Stimulated activated CD8-positive, alpha-beta memory T cell treated with anti-CD3 and anti-CD28 coated beads, Interleukin-2, amount 100 ng/mL, for 48 hours (primary cell): ENCODE results near the gene KREMEN1.

ENCODE experiments used
- DNase-seq, 2 donors: peaks; one replicate each; pipeline ENCODE4 v3.0.0-alpha.2; 2020; ENCODE audit warnings: low read depth in 2 of 2

The KREMEN1 gene

DNA sequence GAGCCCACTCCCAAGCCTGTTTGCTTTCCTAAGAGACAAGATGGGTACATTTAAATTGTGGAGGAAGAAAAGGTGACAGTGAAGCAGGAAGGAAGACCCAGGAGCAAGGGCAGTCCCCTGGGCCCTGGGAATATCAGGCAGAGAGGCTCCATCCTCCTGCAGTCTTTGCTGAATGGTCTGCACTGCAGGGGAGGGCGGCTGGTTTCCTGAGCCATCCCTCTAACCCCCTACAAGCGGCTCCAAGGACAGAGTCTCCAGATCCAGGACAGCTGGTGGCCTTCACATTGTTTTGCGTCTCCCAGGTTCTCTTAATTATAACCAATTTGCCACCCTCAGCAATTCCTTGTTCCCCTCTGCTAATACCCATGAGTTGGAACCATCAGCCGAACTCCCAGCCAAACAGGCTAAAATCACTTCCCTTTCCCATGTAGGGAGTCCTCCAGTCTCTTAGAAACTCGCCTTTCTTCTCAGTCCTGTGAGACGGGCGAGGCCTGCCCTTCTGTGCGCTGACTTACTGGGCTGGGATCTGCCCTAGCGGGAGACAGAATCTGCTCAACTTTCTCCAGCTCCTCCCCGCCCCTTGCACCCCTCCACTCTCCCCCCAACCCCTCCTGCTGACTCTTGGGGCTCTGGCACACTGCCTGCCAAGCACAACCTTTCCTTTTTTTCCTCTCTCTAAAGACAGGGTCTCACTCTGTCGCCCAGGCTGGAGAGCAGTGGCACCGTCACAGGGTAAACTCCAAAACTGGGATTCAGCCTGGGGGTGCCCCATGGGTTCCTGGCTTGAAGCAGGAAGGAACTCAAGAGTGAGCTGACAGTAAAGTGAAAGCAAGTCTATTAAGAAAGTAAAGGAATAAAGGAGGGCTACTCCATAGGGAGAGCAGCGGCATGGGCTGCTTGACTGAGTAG lies 79.5 kb downstream of the KREMEN1 start:
- DNase-seq, result no peak

DNA sequence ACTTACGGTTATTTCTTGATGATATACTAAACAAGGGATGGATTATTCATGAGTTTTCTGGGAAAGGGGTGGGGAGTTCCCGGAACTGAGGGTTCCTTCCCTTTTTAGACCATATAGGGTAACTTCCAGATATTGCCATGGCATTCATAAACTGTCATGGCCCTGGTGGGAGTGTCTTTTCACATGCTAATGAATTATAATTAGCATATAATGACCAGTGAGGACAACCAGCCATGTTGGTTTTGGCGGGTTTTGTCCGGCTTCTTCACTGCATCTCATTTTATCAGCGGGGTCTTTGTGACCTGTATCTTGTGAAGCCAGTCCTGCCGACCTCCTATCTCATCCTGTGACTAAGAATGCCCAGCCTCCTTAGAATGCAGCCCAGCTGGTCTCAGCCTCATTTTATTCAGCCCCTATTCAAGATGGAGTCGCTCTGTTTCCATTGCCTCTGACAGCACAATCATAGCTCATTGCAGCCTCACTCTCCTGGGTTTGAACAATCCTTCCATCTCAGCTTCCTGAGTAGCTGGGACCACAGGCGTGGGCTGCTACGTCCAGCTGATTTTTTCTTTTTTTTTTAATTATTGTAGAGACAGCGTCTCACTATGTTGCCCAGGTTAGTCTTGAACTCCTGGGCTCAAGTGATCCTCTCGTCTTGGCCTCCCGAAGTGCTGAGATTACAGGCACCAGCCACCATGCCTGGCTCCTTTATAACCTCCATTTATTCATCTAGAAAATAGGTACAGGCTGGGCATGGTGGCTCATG lies 80.3 kb downstream of the KREMEN1 start:
- no peak for DNase-seq

DNA sequence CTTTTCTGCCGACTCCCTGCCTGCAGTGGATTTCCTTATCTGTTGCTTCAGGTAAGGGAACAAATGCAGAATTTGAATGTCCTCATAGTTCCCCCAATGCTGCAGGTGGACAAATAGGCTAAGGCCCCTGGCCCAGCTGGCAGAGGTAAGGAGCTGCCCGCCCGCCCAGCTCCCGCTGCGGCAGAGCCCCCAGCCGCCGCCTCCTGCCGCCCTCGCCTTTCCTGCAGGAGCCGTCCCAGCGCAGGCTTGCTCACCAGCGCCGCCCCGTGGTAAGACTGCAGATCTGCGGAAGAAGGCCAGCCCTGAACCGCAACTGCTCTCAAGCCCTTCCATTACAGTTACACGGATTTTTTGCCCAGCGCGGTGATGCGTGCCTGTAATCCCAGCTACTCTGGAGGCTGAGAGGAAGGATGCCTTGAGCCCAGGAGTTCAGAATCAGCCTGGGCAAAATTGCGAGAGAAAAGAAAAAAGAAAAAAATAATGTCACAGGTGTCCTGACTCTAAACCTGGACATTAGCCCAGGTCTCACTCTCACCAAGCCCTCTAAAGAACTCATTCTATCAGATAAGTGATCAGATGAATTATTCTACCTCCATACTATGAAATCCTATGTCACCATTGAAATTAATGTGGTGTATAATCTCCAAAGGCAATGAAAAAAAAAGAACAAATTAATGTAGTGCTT lies 81.7 kb downstream of the KREMEN1 start:
- DNase-seq, result peak; percentile 58 to 79

DNA sequence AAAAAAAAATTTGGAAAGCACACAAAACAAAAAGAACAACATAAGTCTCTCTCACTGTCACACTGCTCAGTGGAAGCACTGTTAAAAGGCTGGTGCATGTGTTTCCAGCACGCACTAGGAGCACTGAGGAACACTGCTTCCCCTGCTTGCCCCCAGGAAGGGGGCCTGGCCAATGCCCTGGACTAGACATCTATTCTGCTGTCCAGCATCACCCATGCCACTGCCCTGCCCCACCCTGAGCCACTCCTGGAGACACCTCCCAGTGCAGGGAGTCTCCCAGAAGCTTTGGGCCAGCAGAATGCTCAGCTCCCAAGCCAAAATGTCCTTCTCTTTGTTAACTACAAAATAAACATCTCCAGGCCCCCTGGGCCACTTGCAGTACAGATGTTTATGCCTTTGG lies 83.1 kb downstream of the KREMEN1 start:
- no peak for DNase-seq

DNA sequence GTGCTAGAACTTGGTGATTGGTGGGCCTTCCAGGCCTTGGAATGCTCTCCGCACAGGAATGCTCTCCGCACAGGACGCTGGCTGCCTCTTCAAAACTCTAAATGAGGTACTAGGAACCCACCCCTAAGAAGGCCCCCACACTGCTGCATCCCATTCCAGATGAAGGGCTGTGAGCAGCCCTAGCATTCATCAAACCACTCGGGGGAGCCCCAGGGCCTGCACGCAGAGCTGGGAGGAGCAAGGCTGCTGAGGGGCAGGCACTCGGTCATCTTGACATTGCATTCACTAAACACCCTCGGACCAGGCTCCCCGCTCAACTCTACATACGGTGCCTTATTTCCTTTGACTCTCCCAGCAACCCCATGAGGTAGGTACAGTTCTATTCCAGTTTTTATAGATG lies 83.7 kb downstream of the KREMEN1 start:
- DNase-seq, result no peak

DNA sequence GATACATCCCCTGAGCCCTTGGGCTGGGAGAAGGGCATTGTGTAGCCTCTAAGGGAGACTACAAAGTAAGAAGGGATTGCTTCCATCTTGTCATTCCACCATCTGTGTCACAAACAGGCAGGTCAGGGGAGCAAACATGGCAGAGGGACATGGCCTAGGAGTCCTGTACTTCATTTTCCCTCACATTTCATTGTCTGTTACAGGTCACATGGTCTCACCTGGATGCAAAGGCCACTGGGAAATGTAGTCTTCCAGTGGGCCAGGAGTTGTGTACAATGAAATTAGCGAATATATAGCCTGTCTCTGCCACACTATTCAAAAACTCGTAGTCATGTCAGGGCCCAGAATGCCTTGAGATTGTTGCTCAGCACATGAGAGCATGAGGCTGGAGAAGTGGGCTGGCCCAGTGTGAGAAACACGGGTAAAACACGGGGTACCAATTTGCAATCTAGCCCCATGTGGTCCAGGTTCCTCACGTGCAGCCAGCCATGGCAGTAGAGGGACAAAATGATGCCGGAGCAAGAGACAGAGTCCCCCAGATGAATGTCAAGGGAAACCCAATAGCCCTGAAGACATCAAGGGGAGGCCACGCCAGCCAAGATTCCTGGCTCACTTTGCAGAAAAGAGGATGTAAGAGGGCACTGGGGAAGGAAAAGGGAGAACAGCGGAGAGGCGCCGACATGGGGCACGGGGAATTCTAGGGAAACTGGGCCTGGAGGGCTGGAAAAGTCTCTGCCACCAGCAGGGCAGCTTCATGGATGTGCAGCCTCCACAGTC lies 85.1 kb downstream of the KREMEN1 start:
- no peak for DNase-seq

DNA sequence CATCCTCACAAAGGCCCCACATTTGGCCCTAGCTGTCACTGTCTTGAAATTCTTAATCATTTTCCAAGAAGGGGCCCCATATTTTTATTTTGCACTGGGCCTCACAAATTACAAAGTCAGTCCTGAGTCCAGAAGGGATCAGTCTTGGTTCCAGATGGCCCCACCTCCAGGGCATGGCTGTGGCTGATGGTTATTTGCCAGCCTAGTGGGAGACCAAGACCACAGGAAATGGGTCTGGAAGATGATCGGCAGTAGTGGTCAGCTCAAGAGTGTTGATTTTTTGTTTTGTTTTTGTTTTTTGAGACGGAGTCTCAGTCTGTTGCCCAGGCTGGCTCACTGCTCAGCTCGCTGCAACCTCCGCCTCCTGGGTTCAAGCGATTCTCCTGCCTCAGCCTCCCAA lies 85.7 kb downstream of the KREMEN1 start:
- DNase-seq, result no peak

DNA sequence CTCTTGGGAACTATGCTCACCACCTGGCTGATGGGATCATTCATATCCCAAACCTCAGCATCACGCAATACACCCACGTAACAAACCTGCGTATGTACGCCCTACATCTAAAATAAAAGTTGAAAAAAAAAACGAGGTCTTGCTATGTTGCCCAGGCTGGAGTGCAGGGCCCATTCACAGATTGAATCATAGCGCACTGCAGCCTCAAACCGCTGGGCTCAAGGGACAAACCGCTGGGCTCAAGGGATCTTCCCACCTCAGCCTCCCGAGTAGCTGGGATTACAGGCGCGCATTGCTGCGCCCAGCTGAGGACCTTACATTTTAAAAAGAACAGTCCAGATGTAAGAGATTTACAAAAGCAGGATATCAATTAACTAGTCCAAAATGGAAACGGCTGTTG lies 91.0 kb downstream of the KREMEN1 start:
- DNase-seq, result no peak

DNA sequence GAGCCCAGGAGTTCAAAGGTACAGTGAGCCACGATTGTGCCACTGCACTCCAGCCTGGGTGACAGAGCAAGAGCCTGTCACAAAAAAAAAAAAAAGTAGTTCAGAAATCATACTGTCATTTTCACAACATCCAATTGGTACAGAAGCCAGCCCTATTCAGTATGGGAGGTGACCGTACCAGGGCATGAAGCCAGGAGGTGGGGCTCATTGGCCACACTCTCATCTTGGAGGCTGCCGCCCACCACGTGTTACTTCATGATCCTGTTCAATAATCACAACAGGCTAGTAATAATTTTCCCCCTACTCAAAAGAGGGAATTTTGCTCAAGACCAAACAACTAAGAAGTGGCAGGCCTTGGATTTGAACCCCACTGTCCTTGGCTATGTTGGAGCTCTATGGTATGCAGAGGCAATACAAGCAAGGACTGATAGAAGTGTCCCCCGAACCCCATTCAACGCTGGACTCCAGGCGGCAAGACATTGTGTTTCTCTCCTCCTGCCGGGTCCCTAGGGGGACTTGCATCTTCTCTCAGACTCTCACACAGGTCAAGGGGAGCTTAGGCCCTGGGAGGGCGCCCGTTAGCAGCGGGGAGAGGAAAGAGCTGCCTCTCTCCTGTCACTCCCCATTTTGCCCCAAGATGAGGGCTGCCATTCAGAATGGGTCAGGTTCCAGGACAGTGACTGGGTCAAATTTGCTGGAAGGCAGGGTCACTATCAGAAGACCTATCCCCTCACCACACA lies 92.7 kb downstream of the KREMEN1 start:
- no peak for DNase-seq

DNA sequence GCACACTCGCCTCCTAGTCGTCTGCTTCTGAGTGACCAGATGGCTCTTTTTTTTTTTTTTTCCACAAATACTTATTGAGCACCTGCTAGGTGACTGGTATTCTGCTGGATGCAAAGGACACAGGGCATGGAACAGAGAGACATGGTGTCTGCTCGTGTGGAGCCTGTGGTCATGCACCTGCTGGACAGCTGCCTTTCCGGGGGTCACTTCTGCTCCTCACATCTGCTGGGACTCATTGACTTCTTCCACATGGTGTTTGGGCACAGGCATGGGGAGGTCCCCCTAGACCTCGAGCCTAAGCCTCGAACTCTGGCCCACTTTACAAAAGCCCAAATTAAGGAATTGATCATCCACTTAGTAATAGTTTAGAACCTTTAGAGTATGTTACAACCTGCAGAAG lies 93.3 kb downstream of the KREMEN1 start:
- no peak for DNase-seq

DNA sequence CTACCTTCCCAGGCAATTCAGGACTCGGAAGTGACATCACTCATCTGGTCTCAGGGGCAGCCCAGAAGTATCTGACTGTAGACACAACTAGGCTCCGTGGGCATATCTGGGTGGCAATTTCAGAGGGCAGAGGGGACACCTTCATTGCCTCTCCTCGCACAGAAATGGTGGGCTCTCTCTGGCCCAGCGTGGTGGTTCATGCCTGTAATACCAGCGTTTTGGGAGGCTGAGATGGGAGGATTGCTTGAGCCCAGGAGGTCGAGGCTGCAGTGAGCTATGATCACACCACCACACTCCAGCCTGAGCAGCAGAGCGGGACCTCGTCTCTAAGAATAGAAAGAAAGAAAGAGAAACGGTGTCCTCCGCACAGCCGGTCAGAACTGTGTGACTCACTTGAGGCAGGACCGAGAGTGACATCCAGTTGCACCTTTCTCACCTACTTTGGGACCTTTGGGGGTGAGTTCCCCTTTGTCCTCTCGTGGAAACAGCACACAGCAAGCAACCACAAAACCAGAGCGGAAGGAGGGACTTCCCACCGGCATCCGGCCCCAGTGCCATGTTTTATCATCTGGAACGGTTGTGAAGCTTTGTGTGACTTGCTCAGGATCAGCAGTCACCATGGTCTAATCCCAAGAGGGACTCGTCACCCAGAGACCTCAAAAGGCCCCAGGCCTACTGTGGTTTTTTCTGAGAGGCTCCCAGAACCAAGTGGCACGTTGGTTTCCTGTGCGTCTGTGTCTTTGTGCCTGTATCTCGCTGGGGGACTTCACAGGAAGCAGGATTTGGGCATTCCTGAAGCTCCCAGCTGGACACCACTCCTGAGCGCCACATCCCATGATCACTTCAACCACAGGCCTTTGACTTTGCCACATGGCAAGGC lies 94.4 kb downstream of the KREMEN1 start:
- peak; percentile 53 to 58 for DNase-seq

DNA sequence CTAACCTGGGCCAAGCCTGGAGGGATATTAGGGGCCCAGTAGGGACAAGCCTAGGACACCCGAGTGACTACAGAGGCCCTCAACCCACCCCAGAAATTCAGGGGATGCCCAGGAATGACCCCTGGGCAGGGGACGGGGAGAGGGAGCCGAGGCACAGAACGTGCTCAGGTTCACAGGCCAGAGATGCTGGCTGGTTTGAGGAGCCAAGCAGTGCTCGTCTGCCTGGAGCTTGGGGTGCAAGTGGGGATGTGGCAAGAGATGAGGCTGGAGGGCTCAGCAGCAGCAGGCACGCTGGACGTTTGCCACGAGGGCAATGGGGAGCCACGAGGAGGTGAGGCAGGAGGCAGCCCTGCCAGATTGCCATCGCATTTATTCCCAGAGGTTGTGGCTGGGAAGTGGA lies 98.9 kb downstream of the KREMEN1 start:
- no peak for DNase-seq

DNA sequence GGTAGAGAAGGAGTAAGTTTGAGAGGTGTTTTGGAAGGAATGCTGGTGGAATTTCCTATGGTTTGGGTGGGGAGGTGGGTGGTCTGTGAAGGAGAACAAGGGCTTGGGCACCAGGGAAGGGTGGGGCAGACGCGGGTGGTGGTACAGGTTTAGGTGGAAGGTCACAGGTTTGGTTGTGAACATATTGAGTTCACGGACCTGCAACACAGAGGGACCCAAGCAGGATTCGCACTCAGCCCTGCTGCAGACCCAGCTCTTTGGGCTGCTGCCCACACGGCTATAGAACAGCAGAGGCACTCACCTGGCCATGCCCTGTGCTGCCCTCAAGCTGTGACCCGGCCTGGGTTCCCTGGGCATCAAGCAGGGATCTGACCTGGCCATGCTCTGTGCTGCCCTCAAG lies 99.4 kb downstream of the KREMEN1 start:
- no peak for DNase-seq

DNA sequence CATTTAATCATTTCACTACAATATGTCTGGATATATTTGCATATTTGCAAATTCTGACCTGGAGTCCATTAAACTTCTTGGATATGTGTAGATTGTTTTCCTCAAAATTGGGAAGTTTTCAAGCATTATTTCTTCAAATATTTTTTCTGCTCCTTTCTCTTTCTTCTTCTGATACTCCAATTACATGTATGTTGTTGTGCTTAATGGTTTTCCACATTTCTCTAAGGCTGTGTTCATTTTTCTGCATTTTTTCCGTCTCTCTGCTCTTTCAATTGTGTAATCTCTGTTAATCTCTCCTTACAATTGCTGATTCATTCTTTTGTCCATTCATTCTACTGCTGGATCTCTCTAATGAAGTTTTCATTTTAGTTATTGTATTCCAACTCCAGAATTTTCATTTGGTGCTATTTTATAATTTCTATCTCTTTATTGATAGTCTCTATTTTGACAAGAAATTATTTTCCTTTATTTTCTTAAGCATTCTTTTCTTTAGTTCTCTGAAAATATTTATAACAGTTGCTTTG lies 102.5 kb downstream of the KREMEN1 start:
- DNase-seq, result no peak

DNA sequence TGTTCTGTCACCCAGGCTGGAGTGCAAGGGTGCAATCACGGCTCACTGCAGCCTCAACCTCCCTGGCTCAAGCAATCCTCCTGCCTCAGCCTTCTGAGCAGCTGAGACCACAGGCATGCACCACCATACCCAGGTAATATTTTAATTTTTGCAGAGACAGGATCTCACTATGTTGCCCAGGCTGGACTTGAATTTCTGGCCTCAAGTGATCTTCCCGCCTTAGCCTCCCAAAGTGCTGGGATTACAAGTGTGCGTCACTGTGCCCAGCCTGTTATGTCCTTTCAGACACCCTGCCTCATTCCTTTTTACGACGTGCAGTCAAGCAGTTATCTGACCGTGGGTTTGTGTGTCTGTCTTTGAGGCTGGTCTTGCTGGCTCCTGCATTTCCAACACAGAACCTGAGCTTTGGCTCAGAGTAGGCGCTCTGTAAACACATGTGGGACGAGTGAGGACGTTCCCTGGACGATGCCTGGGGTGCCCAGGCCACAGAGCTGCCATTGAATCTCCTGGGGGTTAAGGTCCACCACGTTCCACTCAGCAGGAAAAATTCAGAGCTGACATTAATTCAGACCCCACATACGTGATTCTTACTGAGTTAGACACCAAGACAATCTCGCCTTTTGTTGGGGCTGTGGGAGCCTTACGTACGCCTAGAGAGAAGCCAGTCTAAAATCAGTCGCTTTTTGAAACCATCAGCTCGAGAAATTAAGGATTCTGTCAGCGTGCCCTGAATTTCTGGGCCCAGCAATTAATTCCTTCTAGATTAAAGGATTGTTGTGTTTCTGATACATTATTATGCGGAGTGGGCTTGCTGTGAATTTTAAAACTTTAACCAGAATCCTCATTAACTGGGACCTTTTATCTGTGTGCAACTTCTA lies 111.4 kb downstream of the KREMEN1 start:
- DNase-seq, result no peak

DNA sequence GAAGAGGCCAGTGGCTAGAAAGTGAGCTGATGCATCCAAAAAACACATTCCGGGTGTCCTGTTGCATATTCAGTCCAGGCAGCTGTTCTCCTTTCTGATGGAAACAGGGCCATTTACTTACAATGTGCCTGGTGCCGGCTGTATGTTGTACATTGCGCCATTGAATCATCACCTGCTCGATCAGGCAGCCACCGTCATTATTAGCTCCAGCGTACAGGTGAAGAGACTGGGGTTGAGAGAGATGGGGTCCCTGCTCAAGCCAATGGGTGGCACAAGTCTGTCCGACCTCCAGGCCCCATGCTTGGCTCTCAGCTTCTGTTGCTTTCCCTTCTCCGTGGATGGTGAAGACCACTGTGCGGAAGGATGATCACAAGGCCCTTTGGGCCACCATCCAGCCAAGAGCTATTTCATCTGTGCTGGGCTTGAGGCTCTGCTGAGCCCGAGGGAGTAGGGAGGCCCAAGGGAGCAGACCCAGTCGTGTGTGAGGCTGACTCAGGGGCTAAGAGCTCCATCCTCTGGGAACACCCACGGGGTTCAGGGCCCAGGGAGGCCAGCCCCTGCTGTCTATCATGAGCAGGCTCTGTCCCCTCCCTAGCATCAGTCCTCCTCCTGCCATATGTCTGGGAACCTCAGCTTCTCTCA lies 112.1 kb downstream of the KREMEN1 start:
- no peak for DNase-seq

DNA sequence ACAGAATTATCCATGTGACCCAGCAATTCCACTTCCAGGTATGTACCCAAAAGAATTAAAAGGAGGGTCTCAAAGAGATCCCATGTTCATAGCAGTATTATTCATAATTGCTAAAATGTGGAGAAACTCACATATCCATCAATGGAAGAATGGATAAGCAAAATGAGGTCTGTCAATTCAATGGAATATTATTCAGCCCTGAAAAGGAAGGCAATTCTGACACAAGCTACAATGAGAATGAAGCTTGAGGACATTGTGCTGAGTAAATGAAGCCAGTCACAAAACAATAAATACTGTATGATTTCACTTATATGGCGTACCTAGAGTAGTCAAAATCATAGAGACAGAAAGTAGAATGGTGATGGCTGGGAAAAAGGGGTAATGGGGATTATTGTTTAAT lies 113.5 kb downstream of the KREMEN1 start:
- no peak for DNase-seq

DNA sequence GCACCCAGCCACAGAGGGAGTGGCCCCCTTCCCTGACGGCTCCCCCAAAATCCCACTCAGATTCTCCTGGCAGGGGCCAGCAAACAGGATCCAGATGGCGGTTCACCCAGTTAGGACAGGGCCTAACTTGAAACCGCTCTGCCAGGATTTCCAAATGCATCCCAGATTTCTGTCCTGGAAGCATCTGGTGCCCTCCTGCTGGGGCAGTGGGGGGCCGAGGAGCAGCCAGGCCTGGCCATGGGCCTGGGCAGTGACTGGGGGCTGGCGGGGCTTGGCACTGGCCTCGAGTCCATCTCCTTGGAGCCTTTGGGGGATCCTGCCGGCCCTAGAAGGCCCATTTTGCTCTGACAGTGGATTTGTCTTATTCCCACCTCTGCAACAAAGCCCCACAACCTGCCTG lies 115.0 kb downstream of the KREMEN1 start:
- DNase-seq, result no peak
